ENCODE results near the gene SHB. TPM values are rescaled to one million over a fixed set of nuclear protein-coding genes. Genes with fewer than 3 reads are reported as not detected.

SHB gene
- total RNA-seq, 2 donors from 2014 or later = 25.2 to 29.3 TPM

DNA sequence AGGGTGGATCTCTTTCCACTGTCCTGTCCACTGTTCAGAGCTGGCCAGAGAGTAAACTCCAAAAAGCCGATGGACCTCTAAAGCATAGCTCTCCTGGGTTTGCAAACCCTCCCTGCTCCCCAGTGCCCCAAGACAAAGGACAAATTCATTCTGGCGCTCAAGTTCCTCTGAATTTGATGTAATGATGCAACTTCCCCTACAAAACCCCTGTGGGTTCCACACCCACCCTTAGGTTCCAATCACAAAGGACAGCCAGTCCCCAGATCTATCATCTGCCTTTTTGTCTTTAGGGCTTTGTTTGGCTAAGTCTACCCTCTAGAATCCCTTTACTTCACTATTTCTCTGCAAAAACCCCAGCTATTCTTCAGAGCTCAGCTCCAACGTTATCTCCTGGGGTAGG is 107.7 kb downstream of the SHB start:
- DNase-seq = no peak
- H3K4me3 ChIP-seq = no peak overlapping the region
- intact Hi-C loops (cut with DNase I) = loop anchor here (10.0 kb wide), 1 partner anchor 53 kb away; no protein-coding TSS in a partner anchor

DNA sequence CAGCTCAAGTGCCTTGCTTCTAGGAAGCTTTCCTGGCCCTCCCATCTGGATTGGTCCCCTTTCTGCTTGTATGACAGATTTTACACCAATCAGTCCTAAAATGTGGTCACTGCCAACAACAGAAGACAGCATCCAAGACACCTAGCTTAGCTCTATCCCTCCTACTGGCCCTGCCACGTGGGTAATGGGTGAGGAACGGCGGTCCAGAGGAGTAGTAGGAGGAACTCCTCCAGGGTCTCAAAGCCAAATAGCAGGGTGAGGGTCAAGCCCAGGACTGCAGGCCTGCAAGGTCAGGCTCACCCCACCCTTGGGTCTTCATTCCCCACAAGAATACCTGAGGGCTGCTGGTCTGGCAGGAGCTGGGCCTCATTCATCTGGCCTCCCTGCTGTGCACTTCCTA is 108.4 kb downstream of the SHB start:
- DNase-seq (no peak), ATAC-seq (no peak)
- Histone ChIP-seq H3K36me3 (replicated peaks in 1 of 2; ENCODE audit: insufficient read depth in 1 of 2, low read depth in 2 of 2) (no peaks in the 10 kb centered on the region), H3K9me3 (no peaks in the 10 kb centered on the region), H3K27ac (peak overlapping the region in 2 of 4 donors; percentile 22 to 94), H3K27me3 (no peaks in the 10 kb centered on the region), H3K4me3 (no peak overlapping the region), H3K4me1 (peaks cover 64% of the 10 kb centered on the region)
- 98 to 100% methylated on average over 3 of the region's 3 CpGs for WGBS, 2 donors
- TF ChIP-seq, protein P1, sequence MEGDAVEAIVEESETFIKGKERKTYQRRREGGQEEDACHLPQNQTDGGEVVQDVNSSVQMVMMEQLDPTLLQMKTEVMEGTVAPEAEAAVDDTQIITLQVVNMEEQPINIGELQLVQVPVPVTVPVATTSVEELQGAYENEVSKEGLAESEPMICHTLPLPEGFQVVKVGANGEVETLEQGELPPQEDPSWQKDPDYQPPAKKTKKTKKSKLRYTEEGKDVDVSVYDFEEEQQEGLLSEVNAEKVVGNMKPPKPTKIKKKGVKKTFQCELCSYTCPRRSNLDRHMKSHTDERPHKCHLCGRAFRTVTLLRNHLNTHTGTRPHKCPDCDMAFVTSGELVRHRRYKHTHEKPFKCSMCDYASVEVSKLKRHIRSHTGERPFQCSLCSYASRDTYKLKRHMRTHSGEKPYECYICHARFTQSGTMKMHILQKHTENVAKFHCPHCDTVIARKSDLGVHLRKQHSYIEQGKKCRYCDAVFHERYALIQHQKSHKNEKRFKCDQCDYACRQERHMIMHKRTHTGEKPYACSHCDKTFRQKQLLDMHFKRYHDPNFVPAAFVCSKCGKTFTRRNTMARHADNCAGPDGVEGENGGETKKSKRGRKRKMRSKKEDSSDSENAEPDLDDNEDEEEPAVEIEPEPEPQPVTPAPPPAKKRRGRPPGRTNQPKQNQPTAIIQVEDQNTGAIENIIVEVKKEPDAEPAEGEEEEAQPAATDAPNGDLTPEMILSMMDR (IDR thresholded peaks at IDR 0.05) = no peak
- no peak for TF ChIP-seq POLR2A (IDR thresholded peaks at IDR 0.05)
- intact Hi-C loops (cut with DNase I) = loop anchor here (10.0 kb wide), 1 partner anchor 54 kb away; no protein-coding TSS in a partner anchor

More for the DNA sequence above, 107.7 kb downstream of the SHB start:
- Histone ChIP-seq H3K9me3 (no peaks in the 10 kb centered on the region), H3K36me3 (replicated peaks in 1 of 2; ENCODE audit: insufficient read depth in 1 of 2, low read depth in 2 of 2) (no peaks in the 10 kb centered on the region), H3K4me1 (peaks cover 67% of the 10 kb centered on the region), H3K27ac (peak overlapping the region in 2 of 4 donors; percentile 22 to 94), H3K27me3 (no peaks in the 10 kb centered on the region)
- ATAC-seq = no peak
- WGBS, 2 donors = 71 to 88% methylated on average over 3 of the region's 3 CpGs
- TF ChIP-seq, protein P1 (IDR thresholded peaks at IDR 0.05) = no peak
- no peak for TF ChIP-seq POLR2A (IDR thresholded peaks at IDR 0.05)

DNA sequence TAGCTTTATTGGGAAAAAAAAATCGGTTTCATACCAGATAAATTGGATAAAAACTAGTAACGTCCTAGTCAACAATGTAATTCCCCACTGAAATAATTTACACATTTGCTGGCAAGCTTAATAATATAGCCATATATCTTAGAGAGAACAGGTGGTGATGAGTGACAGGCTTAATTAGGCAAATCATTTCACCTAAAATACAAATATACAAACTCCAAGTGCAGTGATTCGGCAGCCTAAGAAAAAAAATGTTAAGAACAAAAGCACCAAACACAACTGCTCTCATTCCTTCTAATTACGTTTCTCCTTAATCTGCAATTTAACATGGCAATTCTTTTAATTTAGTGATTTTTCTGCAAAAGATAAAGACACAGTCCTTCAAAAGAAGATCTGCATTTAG is 109.1 kb downstream of the SHB start:
- DNase-seq (no peak), ATAC-seq (no peak)
- Histone ChIP-seq H3K4me1 (peaks cover 57% of the 10 kb centered on the region), H3K4me3 (no peak overlapping the region), H3K27ac (peak overlapping the region in 1 of 4 donors; percentile 4), H3K27me3 (no peaks in the 10 kb centered on the region), H3K9me3 (no peaks in the 10 kb centered on the region), H3K36me3 (replicated peaks in 1 of 2; ENCODE audit: insufficient read depth in 1 of 2, low read depth in 2 of 2) (peaks cover 0 to 3% of the 10 kb centered on the region in 2 donors)
- no peak for TF ChIP-seq POLR2A (IDR thresholded peaks at IDR 0.05)
- TF ChIP-seq, protein P1 (IDR thresholded peaks at IDR 0.05) = no peak
- intact Hi-C loops (cut with DNase I) = loop anchor here (10.0 kb wide), 1 partner anchor 55 kb away; no protein-coding TSS in a partner anchor
- 51 to 57% methylated on average over 4 of the region's 4 CpGs for WGBS, 2 donors

DNA sequence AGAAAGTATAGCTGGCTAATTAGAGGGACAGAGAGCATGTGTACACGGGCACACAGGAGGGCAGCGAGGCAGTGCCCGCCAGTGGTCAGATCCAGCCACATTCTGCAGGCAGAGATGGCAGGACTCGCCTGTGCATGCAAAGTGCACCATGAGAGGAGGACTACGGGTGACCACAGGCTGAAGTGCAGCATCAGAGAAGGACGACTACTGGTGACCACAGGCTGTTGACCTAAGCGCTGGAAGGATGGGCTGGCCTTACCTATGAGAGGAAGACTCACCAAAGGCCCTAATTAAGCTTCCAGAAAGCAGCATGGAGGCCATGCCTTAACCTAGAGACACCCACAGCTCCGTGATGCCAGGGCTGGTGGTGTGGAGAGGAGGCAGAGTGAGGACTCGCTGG is 110.9 kb downstream of the SHB start:
- Histone ChIP-seq H3K4me1 (peaks cover 53% of the 10 kb centered on the region), H3K27me3 (no peaks in the 10 kb centered on the region), H3K27ac (peak overlapping the region in 3 of 4 donors; percentile 5 to 63 (median 53)), H3K36me3 (replicated peaks in 1 of 2; ENCODE audit: insufficient read depth in 1 of 2, low read depth in 2 of 2) (peaks cover 0 to 3% of the 10 kb centered on the region in 2 donors), H3K4me3 (no peak overlapping the region), H3K9me3 (no peaks in the 10 kb centered on the region)
- WGBS, 2 donors = 84 to 92% methylated on average over 9 of the region's 9 CpGs
- intact Hi-C loops (cut with DNase I) = no loop called here
- DNase-seq = no peak
- ATAC-seq = no peak
- TF ChIP-seq, protein P1 (IDR thresholded peaks at IDR 0.05) = no peak
- TF ChIP-seq POLR2A (IDR thresholded peaks at IDR 0.05) = no peak

DNA sequence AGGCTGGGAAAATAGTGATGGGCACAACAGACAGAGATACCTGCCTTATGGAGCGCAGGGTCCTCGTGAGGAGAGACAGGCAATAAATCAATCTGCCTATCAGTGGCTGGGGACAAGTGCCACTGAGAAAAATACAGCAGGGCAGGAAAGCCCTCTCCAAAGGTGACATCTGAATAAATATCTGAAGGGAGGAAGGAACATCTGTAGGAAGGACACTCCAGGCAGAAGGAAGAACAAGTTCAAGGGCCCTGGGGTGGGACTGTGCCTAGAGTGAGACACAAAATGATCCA is 111.4 kb downstream of the SHB start:
- WGBS, 2 donors = 61 to 63% methylated on average over 2 of the region's 2 CpGs
- no peaks in the 10 kb centered on the region for H3K9me3 ChIP-seq

More for the DNA sequence above, 111.4 kb downstream of the SHB start:
- intact Hi-C loops (cut with DNase I) = no loop called here
- Histone ChIP-seq H3K27me3 (no peaks in the 10 kb centered on the region), H3K36me3 (replicated peaks in 1 of 2; ENCODE audit: insufficient read depth in 1 of 2, low read depth in 2 of 2) (peaks cover 0 to 3% of the 10 kb centered on the region in 2 donors), H3K27ac (peak overlapping the region; percentile 21 to 63 (median 48)), H3K4me1 (peaks cover 48% of the 10 kb centered on the region), H3K4me3 (no peak overlapping the region)
- ATAC-seq = no peak
- TF ChIP-seq, protein P1 (IDR thresholded peaks at IDR 0.05) = no peak
- TF ChIP-seq POLR2A (IDR thresholded peaks at IDR 0.05) = no peak
- DNase-seq = no peak

Measured in body of pancreas (tissue), 4 donors.